ENCODE measurements around the gene KIF21B.
A peak's percentile ranks its signal among the peaks of the same experiment; 100 is the strongest.

The KIF21B gene

DNA sequence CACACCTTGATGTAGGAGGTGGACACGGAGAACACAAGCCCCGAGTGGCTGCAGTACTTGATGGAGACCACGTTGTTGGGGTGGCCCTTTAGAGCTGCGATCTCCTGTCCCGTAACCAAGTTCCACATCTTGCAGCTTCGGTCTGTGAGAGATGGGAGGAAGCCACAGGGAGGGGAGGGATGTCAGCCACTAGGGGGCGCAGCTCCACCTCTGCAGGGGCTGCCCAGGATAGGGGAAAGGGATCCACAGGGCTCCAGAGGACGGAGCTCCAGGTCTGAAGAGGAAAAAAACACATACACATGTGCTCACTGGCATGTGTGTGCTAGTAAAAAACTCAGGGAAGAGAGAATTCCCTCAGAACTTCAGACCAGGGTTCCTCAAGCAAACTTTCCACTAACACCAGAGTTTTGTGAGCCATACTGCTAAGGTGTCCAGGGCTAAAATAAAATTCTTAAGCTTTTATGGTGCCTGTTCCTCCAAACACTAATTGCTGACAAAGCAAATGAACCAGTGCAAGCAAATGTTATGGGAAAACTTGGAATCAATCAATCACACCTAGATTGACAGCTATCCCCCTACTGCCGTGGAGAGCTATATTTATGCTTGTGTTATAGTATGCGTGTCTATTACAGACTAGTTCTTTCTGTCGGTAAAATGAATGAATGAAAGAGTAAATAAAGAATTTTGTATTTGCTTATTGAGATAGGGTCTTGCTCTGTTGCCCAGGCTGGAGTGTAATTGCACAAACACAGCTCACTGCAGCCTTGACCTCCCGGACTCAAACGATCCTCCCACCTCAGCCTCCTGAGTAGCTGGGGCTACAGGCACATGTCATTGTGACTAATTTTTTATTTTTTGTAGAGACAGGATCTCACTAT is 43.7 kb downstream of the KIF21B start:
- Histone ChIP-seq H3K9me2 (ENCODE audit: low read depth, low read length) (no peaks in the 10 kb centered on the region), H3K27ac (ENCODE audit: low read depth, low read length, poor library complexity, severe bottlenecking) (no peak overlapping the region), H3K4me3 (ENCODE audit: low read depth, low read length, poor library complexity, severe bottlenecking) (no peak overlapping the region), H4K20me1 (ENCODE audit: insufficient read depth, low read length) (no peaks in the 10 kb centered on the region), H3F3A (ENCODE audit: insufficient read depth, low read length) (no peaks in the 10 kb centered on the region), H3K4me2 (ENCODE audit: low read length) (no peak overlapping the region), H3K36me3 (ENCODE audit: insufficient read depth, low read length) (no peaks in the 10 kb centered on the region), H3K4me1 (ENCODE audit: insufficient read depth, low read length, severe bottlenecking) (no peaks in the 10 kb centered on the region), H2AFZ (ENCODE audit: low read length) (no peak overlapping the region), H3K9ac (ENCODE audit: low read length) (no peak overlapping the region), H3K27me3 (ENCODE audit: insufficient read depth, low read length) (no peaks in the 10 kb centered on the region), H3K9me3 (ENCODE audit: low read length) (no peaks in the 10 kb centered on the region), H3K79me2 (ENCODE audit: insufficient read depth, low read length) (no peaks in the 10 kb centered on the region)
- TF ChIP-seq EZH2 (IDR thresholded peaks at IDR 0.05; ENCODE audit: borderline replicate concordance, low read length) (no peak), CTCF (IDR thresholded peaks at IDR 0.05; ENCODE audit: low read length) (peak; percentile 93)

GRCh38 chr1:200977071-200977754 is 46.3 kb downstream of the KIF21B start:
- H3F3A ChIP-seq (ENCODE audit: insufficient read depth, low read length): no peaks in the 10 kb centered on the region
- H3K4me3 ChIP-seq (ENCODE audit: low read depth, low read length, poor library complexity, severe bottlenecking): no peak overlapping the region
- H4K20me1 ChIP-seq (ENCODE audit: insufficient read depth, low read length): no peaks in the 10 kb centered on the region
- H3K4me1 ChIP-seq (ENCODE audit: insufficient read depth, low read length, severe bottlenecking): no peaks in the 10 kb centered on the region
- H3K27ac ChIP-seq (ENCODE audit: low read depth, low read length, poor library complexity, severe bottlenecking): no peak overlapping the region
- H3K9ac ChIP-seq (ENCODE audit: low read length): no peak overlapping the region
- no peaks in the 10 kb centered on the region for H3K9me2 ChIP-seq (ENCODE audit: low read depth, low read length)
- TF ChIP-seq EZH2 (IDR thresholded peaks at IDR 0.05; ENCODE audit: borderline replicate concordance, low read length) (no peak), CTCF (IDR thresholded peaks at IDR 0.05; ENCODE audit: low read length) (no peak)
- H3K27me3 ChIP-seq (ENCODE audit: insufficient read depth, low read length): no peaks in the 10 kb centered on the region
- no peak overlapping the region for H3K4me2 ChIP-seq (ENCODE audit: low read length)
- no peaks in the 10 kb centered on the region for H3K79me2 ChIP-seq (ENCODE audit: insufficient read depth, low read length)
- H3K9me3 ChIP-seq (ENCODE audit: low read length): no peaks in the 10 kb centered on the region
- no peak overlapping the region for H2AFZ ChIP-seq (ENCODE audit: low read length)
- no peaks in the 10 kb centered on the region for H3K36me3 ChIP-seq (ENCODE audit: insufficient read depth, low read length)

GRCh38 chr1:200976634-200977033 is 46.9 kb downstream of the KIF21B start:
- Histone ChIP-seq H3K27me3 (ENCODE audit: insufficient read depth, low read length) (no peaks in the 10 kb centered on the region), H3K9ac (ENCODE audit: low read length) (no peak overlapping the region), H3K27ac (ENCODE audit: low read depth, low read length, poor library complexity, severe bottlenecking) (no peak overlapping the region), H2AFZ (ENCODE audit: low read length) (no peak overlapping the region), H3F3A (ENCODE audit: insufficient read depth, low read length) (no peaks in the 10 kb centered on the region), H3K4me2 (ENCODE audit: low read length) (no peak overlapping the region), H3K9me3 (ENCODE audit: low read length) (no peaks in the 10 kb centered on the region), H3K4me1 (ENCODE audit: insufficient read depth, low read length, severe bottlenecking) (no peaks in the 10 kb centered on the region), H3K79me2 (ENCODE audit: insufficient read depth, low read length) (no peaks in the 10 kb centered on the region), H3K4me3 (ENCODE audit: low read depth, low read length, poor library complexity, severe bottlenecking) (no peak overlapping the region), H3K9me2 (ENCODE audit: low read depth, low read length) (no peaks in the 10 kb centered on the region), H3K36me3 (ENCODE audit: insufficient read depth, low read length) (no peaks in the 10 kb centered on the region), H4K20me1 (ENCODE audit: insufficient read depth, low read length) (no peaks in the 10 kb centered on the region)
- TF ChIP-seq EZH2 (IDR thresholded peaks at IDR 0.05; ENCODE audit: borderline replicate concordance, low read length) (no peak), CTCF (IDR thresholded peaks at IDR 0.05; ENCODE audit: low read length) (no peak)

Measured in OCI-LY1 (cell line).